PC-3 (cell line): Measurements from ENCODE around the gene ELF4.

Experiments used
- EZH2 ChIP-seq: fragments of 300-600 bp; sonication (generic); IDR thresholded peaks from one replicate; pipeline ENCODE4 v1.6.1; 2017; ENCODE audit warnings: antibody characterized with exemption, mild to moderate bottlenecking, low read length; ENCODE audit not compliant: unreplicated experiment
- TF ChIP-seq, protein P1 (sequence below): fragments of 300-600 bp; sonication (generic); conservative IDR thresholded peaks from 2 replicates; pipeline ENCODE4 v1.5.1; 2017; ENCODE audit warnings: antibody characterized with exemption, low read depth, mild to moderate bottlenecking, low read length

GRCh38 chrX:130100180-130100579 lies 10.1 kb downstream of the ELF4 start:
- TF ChIP-seq, protein P1, sequence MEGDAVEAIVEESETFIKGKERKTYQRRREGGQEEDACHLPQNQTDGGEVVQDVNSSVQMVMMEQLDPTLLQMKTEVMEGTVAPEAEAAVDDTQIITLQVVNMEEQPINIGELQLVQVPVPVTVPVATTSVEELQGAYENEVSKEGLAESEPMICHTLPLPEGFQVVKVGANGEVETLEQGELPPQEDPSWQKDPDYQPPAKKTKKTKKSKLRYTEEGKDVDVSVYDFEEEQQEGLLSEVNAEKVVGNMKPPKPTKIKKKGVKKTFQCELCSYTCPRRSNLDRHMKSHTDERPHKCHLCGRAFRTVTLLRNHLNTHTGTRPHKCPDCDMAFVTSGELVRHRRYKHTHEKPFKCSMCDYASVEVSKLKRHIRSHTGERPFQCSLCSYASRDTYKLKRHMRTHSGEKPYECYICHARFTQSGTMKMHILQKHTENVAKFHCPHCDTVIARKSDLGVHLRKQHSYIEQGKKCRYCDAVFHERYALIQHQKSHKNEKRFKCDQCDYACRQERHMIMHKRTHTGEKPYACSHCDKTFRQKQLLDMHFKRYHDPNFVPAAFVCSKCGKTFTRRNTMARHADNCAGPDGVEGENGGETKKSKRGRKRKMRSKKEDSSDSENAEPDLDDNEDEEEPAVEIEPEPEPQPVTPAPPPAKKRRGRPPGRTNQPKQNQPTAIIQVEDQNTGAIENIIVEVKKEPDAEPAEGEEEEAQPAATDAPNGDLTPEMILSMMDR, result no peak
- no peak for TF ChIP-seq EZH2
